CD4-positive, alpha-beta T cell treated with Interferon alpha-2 for 1 hour (primary cell): ENCODE data around the gene SMAP2.
"Not testable (repeated sequence)": the region's sequence is repeated elsewhere in the genome, so short reads cannot be mapped to it uniquely, and the experiment has no call there.

ENCODE experiments used
- DNase-seq, 2 donors: peaks; one replicate each; pipeline ENCODE4 v3.0.0-alpha.2; 2020 to 2022

SMAP2 gene

DNA sequence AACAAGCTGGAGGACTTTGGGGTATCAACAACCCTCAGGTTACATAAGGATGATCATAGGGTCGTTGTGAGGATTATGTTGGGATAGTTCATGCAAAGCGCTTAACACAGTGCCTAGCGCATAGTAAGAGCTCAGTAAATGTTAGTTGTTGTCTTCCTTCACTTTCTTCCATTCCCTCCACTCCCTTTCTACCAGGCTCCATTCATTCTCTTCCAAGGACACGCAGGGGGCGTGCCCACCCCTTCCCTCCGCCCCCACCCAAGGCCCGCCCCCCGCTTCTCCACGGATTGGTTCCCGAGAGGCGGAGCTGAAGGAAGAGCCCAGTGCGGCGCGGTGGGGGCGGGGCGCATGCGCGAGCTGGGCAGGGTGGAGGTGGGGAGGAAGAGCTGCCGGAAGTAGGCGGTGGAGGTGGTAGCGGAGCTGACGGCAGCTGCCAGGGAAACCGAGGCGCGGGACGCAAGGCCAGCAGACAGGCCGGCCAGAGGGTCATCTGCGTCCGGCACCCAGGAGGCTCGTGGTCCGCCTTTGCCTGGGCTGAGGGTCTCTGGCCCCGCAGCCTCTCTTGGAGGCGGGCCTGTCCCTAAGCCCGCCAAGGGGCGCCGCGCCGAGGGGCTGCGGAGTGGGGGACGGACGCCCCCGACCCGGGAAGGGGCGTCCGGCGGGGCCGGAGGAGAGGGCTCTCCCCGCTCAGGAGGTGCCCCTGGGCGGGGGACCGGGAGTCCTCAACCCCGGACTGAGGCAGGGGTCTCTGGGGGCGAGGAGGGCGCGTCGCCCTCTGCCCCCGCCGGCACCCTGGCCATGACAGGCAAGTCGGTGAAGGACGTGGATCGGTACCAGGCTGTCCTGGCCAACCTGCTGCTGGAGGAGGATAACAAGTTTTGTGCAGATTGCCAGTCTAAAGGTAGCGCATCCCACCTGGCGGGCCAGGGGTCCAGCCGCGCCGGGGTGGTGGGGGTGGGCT lies at the start of gene SMAP2:
SMAP2 (plus strand) TSS at position 405 of the 961 bp plus-strand sequence; CDS start at position 799, 394 bp downstream.
- DNase-seq: peak; percentile 96

DNA sequence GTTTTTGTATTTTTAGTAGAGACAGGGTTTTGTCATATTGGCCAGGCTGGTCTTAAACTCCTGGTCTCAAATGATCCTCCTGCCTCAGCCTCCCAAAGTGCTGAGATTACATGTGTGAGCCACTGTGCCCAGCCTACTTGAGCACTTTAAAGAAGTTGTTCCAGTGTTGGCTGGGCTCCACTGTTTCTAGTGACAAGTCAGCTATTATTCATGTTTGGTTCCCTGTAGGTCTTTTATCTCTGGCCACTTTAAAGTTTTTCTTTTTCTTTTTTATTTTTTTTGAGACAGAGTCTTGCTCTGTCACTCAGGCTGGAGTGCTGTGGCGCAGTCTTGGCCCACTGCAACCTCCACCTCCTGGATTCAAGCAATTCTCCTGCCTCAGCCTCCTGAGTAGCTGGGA lies 42.1 kb upstream of the SMAP2 start:
- not testable (repeated sequence) for DNase-seq

DNA sequence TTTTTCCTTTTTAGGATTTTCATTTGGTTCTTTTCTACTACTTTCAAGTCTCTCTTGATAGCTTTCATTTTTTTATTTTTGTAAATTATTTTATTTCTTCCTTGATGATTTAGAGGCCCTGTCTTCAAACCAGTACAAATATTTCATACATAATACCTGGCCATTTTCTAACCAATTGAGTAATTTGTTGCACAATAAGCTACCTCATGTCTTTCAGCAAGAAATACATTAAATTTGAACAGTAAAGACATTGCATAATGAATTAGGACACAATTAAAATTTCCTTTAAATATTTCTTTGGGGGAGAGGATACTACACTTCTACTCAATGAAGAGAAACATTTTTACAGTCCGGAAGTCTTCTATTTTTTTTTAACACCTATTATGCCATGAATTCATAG lies 40.8 kb upstream of the SMAP2 start:
- no peak for DNase-seq

DNA sequence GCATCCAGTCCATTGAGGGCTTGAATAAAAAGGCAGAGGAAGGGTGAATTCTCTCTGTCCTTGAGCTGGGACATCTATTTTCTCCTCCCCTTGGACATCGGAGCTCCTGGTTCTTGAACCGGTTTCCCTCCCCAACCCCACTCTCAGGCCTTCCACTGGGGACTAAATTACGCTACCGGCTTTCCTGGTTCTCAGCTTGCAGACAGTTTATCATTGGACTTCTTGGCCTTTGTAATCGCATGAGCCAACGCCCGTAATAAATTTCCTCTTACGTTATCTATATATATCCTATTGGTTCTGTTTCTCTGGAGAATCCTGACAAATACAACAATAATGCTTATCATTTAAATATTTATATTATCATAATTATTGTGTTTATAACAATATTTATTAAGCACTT lies 36.1 kb upstream of the SMAP2 start:
- no peak for DNase-seq

DNA sequence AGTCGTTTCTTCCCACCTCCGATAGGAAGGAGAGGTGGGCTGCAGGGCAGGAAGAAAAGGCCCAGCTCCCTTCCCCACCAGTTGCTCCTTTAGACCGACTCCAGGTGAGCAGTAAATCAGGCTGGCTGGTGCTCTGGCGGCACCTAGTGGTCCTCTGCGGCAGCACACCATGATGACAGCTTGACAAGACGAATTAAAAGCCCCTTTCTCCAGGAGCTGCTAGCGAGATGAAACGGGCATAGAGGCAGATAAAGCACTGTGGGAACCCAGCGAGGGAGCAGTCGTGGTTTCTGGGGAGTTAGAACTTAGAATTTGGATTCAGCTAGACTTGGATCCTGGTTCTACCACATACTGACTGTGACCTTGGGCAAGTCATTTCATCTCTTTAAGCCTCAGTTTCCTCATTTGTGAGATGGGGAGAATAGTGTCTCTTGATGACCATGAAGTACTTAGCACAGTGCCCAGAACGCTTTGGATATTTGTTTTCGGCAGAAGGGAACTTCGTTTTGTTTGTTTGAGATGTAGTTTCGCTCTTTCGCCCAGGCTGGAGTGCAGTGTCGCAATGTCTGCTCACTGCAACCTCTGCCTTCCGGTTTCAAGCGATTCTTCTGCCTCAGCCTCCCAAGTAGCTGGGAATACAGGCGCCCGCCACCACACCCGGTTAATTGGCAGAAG lies 34.6 kb upstream of the SMAP2 start:
- DNase-seq: peak; percentile 91 to 93

DNA sequence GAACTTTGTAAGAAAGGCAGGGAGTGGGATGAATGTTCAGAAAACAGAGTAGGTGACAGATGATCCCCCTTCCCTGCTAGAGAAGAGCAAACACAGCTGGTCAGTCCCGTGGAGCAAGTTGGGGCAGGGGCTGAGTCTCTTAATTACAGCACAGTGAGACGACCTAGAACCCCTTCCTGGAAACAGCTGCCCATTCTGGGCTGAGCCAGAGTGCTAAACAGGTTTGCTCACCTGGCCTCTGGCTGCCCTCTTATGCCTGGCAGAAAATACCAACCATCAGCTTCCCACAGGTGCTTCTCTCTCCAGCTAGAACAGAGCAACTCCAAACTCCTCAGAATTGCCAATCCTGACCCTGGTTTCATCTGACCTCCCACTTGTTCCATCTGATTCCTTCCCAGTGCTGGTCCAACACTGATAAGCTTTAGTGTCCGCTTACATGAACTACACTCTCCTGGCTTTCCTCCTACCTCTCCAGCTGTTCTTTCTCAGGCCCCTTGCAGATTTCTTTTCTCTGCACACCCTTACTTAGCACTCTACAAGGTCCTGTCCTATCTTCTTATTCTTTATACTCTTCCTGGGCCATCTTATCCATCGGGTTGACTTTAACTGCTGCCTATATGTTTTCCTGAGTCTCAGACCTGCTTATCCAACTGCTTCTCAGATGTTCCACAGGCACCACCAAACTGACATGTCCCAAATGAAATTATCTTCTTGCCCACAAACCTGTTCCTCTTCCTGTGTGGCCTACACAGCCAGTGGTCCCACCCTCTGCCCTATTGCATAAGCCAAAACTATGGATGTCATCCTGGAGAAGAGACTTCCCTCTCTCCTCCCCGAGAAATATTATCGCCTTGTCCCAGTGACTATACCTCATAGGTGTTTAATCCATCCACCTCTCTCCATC lies 33.9 kb upstream of the SMAP2 start:
- DNase-seq: no peak

DNA sequence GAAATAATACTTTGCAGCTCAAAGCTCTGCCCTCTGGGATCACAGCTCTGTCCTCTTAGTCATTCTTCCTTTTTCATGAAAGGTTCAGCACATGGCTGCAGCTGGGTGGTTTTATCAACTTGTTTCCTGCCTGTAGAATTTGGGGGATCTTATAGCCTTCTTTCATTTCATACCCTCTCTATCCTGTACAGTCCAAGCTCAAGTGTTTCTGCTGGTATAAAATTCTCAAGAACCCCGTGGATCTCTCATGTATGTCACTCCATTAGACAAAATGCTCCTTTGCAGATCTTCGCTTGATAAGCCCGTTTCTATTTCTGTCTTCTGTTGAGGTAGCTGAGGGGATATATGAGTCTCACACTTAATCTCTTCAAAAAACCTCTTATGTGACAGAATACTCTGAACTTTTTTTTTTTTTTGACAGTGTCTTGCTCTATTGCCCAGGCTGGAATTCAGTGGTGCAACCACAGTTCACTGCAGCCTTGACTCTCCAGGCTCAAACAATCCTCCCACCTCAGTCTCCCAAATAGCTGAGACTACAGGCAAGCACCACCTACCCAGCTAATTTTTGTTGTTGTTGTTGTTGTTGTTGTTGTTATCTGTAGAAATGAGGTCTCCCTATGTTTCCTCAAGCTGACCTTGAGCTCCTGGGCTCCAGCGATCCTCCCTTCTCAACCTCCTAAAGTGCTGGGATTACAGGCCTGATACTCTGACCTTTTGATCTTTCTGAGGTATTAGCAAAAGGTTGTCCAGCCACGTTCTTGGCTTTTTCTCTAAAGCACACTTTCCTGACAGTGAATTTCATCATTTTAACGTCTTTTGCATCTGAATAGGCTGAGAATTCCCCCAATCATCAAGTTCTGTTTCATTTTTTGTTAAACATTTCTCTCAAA lies 31.8 kb upstream of the SMAP2 start:
- no peak for DNase-seq

DNA sequence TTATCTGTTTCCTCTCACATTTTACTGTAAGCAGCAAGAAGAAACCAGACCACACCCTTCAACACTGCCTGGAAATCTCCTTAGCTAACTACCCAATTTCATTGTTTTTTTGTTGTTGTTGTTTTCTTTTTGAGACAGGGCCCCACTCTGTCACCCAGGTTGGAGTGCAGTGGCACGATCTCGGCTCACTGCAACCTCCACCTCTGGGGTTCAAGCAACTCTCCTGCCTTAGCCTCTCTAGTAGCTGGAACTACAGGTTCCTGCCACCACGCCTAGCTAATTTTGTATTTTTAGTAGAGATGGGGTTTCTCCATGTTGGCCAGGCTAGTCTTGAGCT lies 31.2 kb upstream of the SMAP2 start:
- DNase-seq: peak; percentile 37 to 45

DNA sequence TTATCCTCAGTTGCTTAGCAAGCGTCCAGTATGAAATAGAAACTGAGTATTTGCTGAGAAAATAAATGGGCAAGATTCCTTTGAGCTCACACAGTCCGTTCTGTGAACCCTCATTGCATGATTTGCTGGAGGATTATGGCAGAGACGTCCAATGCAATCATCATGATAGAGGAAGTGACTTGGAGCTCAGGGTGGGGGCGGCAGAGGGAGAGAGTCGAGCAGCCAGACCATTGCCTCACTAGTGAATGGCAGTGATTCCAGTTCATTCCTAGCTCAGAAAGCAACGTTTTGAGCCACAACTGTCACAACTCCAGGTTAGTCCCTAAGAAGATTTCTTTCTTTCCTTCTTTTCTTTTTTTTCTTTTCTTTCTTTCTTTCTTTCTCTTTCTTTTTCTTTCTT lies 28.9 kb upstream of the SMAP2 start:
- peak; percentile 37 to 73 for DNase-seq

DNA sequence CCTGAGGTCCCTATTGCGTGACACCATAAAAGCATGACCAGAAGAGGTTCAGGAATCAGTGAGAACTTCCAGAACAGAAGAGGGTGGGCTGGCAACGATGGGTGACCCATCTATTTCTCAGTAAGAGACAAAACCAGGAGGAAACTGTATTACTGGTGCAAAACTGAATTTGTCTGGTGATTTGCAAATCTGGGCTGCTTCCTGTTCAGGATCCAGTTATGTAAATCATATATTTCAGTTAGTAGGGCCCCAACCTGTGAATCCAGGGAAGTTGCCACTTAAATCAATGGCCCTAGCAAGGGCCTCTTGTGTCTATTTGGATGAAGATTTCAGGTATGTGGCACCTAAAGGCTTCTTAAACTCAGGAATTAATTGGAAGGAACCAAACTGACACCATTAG lies 23.1 kb upstream of the SMAP2 start:
- no peak for DNase-seq

DNA sequence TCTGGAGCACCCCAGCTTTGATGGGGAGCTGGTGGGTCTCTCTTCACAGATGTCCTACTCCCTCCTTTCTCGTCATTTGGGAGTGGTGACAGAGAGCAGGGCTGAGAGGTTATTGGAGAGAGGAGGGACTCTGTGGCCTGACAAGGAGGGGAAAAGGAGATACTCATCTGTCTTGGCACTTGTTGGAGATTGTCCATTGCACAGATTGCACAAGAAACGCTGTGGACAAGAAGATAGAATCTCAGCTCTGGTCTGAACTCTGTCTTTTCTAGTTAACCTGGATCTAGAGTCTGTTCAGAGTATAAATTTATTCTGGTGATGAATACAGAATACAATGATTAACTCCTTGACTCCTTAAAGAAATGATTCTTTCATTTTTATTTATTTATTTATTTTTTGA lies 22.4 kb upstream of the SMAP2 start:
- DNase-seq: no peak

DNA sequence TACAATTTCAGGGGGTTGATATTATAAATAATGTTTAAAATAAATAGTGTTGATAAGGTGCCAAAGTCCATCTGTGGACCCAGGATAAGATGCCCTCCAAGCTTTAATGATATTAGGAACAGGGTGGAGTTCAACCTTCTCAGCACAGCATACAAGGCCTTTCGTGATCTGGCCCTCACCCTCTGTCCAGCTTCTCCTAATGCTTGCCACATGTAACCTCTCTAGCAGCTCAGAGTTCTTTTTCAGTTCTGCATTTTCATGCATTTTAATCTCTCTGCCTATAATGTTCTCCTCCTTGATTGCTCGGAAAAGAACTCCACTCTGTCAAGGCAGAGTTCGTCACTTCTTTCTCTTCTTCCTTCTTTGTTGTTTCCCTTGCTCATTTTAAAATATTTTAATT lies 21.4 kb upstream of the SMAP2 start:
- peak in 1 of 2 donors; percentile 28 for DNase-seq

DNA sequence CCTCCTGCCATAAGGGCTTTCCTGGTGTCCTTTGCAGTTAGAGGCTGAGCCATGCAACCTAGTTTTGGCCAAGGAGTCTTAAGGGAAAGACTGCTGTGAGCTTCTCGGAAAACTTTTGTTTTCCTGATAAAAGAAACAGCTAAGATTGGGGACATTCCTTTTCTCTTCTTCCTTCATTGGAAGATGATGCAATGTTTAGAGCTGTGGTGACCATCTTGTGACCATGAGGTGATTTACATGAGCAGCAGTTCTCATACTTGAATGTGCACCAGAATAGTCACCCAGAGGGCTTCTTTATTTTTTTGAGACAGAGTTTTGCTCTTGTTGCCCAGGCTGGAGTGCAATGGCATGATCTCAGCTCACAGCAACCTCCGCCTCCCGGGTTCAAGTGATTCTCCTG lies 20.4 kb upstream of the SMAP2 start:
- DNase-seq: no peak

DNA sequence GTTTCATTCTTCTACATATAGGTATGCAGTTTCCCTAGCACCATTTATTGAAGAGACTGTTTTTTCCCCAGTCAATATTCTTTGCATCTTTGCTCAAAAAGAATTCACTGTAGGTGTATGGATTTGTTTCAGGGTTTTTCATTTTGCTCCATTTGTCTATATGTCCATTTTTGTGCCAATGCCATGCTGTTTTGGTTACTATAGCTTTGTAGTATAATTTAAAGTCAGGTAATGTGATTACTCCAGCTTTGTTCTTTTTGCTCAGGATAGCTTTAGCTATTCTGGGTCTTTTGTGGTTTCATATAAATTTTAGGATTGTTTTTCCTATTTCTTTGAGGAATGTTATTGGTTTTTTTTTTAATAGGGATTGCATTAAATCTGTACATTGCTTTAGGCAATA lies 15.9 kb upstream of the SMAP2 start:
- no peak for DNase-seq

DNA sequence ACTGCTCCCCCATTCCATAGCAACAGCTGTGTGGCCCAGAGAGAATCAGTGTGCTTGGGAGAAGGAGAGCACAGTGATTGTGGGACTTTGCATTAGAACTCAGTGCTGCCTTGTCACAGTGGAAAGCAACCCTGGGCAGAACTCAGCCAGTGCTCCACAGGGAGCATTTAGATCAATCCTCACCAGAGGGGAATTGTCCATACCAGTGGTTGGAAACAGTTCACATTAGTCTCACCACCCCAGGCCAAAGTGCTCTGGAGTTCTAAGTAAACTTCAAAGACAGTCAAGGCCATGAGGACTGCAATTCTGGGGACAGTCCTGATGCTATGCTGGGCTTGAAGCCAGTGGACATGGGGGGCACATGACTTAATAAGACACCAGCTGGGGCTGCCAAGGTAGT lies 12.9 kb upstream of the SMAP2 start:
- DNase-seq: no peak

DNA sequence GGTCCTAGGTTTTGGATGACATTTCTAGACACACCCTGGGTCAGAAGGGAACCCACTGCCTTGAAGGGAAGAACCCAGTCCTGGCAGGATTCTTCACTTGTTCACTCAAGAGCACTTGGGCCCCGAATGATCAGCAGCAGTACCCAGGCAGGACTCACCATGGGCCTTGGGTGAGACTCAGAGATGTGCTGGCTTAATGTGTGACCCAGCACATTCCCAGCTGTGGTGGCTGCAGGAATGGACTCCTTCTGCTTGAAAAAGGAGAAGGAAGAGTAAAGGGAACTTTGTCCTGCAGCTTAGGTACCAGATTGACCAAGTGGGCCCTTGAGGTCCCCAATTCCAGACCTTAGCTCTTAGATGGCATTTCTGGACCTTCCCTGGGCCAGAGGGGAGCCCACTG lies 12.3 kb upstream of the SMAP2 start:
- DNase-seq: no peak

DNA sequence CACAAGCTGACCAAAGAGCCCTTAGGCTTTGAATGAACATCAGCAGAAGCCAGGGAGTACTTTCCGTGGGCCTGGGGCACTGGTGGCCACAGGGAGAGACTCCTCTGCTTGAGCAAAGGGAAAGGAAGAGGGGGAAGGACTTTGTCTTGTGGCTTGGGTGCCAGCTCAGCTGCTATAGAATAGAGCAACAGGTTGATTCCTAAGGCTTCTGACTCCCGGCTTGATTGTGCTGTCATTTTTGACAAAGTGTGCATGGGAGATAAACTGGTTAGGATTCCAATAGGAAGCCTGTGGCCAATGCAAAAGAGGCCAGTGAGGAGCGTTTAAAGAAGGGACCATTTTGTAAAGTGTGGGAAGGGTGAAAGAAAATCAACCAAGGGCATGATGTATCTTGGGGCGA lies 11.9 kb upstream of the SMAP2 start:
- DNase-seq: no peak

DNA sequence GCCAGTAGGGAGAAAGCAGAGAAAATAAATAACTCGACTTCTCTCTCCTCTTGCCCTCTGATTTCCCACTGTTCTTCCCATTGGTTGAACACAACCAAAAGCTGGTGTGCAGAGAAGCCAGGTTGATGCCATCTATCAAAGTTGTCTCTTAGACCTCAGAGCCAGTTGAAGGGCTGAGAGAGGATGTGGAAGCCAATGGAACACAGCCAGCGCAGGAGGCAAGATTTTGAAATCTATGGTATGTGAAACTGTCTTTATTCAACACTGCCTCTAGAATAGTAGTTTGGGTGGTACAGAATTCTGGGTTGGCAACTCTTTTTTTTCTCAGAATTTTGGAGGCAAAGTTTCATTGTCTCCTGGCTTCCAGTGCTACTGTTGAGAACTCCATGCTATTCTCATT lies 11.3 kb upstream of the SMAP2 start:
- DNase-seq: no peak

DNA sequence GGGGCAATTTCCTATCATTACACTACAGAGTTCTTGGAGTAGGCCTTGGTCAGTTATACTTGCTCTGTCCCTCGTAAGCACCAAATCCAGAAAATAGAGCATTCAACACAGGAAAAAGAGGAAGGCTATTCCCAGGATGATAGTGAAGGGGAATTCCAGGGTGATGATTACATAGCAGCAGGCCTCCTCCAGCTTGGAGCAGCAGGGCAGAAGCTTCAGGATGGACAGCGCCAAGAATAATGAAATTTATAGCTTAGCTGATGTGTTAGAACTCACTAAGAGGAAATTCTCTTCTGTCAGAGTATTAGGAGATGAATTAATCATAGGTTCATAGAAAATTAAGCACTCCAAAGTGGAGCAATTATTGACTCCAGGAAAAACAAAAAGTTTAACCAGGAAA lies 10.8 kb upstream of the SMAP2 start:
- DNase-seq: no peak

DNA sequence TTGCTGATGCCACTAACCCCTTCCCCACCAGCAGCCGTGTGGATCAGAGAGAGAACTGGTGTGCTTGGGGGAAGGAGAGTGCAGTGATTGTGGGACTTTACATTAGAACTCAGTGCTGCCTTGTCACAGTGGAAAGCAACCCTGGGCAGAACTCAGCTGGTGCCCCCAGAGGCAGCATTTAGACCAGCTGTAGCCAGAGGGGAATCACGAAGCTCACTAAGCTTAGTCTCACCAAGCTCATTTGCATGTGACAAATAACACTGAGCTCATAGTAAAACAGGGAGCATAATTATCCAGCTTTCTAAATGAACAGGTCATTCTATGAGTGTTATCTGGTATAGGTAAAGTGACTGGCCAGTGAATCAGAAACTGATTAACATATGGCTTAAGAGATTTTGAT lies 9.8 kb upstream of the SMAP2 start:
- DNase-seq: no peak

DNA sequence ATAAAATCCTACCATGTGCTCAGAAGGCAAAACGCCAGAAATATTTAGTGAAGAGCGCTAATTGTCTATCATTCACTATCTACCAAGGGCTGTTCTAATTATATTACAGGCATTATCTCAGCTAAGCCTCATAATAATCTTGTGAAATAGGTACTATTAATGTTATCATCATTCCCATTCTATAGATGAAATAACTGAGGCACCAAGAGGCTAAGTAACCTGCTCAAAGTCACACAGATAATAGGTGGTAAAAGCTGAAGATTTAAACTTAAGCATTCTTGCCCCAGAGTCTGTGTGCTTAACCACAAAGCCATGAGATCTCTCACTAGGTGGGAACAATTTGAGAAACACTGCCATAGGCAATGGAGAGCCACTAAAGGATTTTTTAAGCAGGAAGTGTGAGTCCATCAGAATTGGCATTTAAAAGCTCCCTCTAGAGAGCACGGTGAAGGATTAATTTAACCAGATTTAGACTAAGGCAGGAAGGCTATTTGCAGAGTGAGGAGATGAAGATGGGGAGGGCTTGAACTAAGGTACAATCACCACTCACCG lies 1.7 kb upstream of the SMAP2 start:
- no peak for DNase-seq
